Endothelial cell of umbilical vein (primary cell): ENCODE data around the gene KLHDC4. TPM values are rescaled to one million over a fixed set of nuclear protein-coding genes. Genes with fewer than 3 reads are reported as not detected.

ENCODE experiments used
- BruUV-seq: library from RNA; stranded (reverse); fragments of 400-500 nt; replicated peaks from 2 replicates; lab custom pipeline; 2021; lab: Mats Ljungman, UMichigan
- CTCF ChIA-PET: fragments of 300-600, 350-600 bp; sonication (Branson Sonifier 250); formaldehyde crosslinking; loops from one replicate; lab custom pipeline; 2021; ENCODE audit warnings: antibody characterized with exemption, inconsistent platforms; lab: Charles Lee
- POLR2A ChIA-PET: fragments of 300-600, 350-600 bp; sonication (Branson Sonifier 250); formaldehyde crosslinking; loops from one replicate; lab custom pipeline; 2021; ENCODE audit warnings: antibody characterized with exemption, inconsistent platforms; lab: Charles Lee
- DNase-seq: peaks from one replicate; pipeline ENCODE4 v3.0.0-alpha.2; 2011; ENCODE audit warnings: low read depth, low spot score
- FAIRE-seq: peaks from 2 replicates; lab custom pipeline; 2011; peaks lifted over from hg19 to GRCh38; lab: Jason Lieb, UNC
- H2AFZ ChIP-seq: 2 replicates; pipeline ENCODE4 v1.6.0; 2012; ENCODE audit warnings: low read depth, low read length, control low read depth, inconsistent platforms
- H3K27ac ChIP-seq: 2 replicates; pipeline ENCODE4 v1.5.1; 2011; ENCODE audit warnings: low read depth, mild to moderate bottlenecking, control low read depth, low read length, moderate library complexity; ENCODE audit not compliant: insufficient read depth
- H3K27me3 ChIP-seq, 2 experiments: 2 replicates each; pipeline versions ENCODE4 v1.6.0 to v1.6.1; 2011; ENCODE audit warnings: low read length in 2 of 2, mixed read lengths in 1 of 2; ENCODE audit not compliant: control insufficient read depth in 2 of 2, insufficient read depth in 2 of 2
- H3K36me3 ChIP-seq, 2 experiments: 2 replicates in 1 of 2; 3 replicates in 1 of 2; pipeline ENCODE4 v1.5.1; 2011; ENCODE audit warnings: low read length in 2 of 2, mild to moderate bottlenecking in 1 of 2, moderate library complexity in 1 of 2; ENCODE audit not compliant: control insufficient read depth in 2 of 2, insufficient read depth in 2 of 2; ENCODE audit errors: extremely low read depth in 1 of 2
- H3K4me1 ChIP-seq: 3 replicates; pipeline ENCODE4 v1.5.1; 2011; ENCODE audit warnings: mild to moderate bottlenecking, low read length; ENCODE audit not compliant: control insufficient read depth, insufficient read depth; ENCODE audit errors: extremely low read depth
- H3K4me2 ChIP-seq: 2 replicates; pipeline ENCODE4 v1.6.1; 2011; ENCODE audit warnings: low read length, control low read depth, mixed read lengths; ENCODE audit not compliant: insufficient read depth
- H3K4me3 ChIP-seq, 3 experiments: fragments of 200-600 bp in 1 of 3; sonication (generic), shearing (Covaris generic) in 1 of 3; replicated peaks in 1 of 3; 2 replicates each; pipeline ENCODE4 v1.5.1; 2011 to 2016; ENCODE audit warnings: control low read depth in 3 of 3, low read length in 3 of 3, mild to moderate bottlenecking in 2 of 3, inconsistent platforms in 1 of 3, low read depth in 1 of 3, moderate library complexity in 1 of 3; ENCODE audit not compliant: insufficient read depth in 1 of 3
- H3K79me2 ChIP-seq: 2 replicates; pipeline ENCODE4 v1.6.0; 2012; ENCODE audit warnings: low read length, inconsistent platforms; ENCODE audit not compliant: control insufficient read depth, insufficient read depth
- H3K9ac ChIP-seq: replicated peaks from 2 replicates; pipeline ENCODE3; 2011; ENCODE audit warnings: low read length, control low read depth; ENCODE audit not compliant: insufficient read depth; ENCODE audit errors: extremely low read depth
- H3K9me1 ChIP-seq: replicated peaks from 3 replicates; pipeline ENCODE4 v1.6.0; 2011; ENCODE audit warnings: mild to moderate bottlenecking, low read length; ENCODE audit not compliant: control insufficient read depth, insufficient read depth; ENCODE audit errors: extremely low read depth
- H3K9me3 ChIP-seq: replicated peaks from 2 replicates; pipeline ENCODE4 v1.5.1; 2012; ENCODE audit warnings: low read length, inconsistent platforms; ENCODE audit not compliant: control insufficient read depth, insufficient read depth
- H4K20me1 ChIP-seq: replicated peaks from 2 replicates; pipeline ENCODE3; 2011; ENCODE audit warnings: mild to moderate bottlenecking, low read length; ENCODE audit not compliant: control insufficient read depth, insufficient read depth; ENCODE audit errors: extremely low read depth
- CTCF ChIP-seq, 2 donors: IDR thresholded peaks; 1 replicate in 1 of 2; 2 replicates in 1 of 2; pipeline ENCODE4 v1.5.1; 2011; ENCODE audit warnings: low read length in 2 of 2, mild to moderate bottlenecking in 2 of 2, moderate library complexity in 2 of 2, control low read depth in 1 of 2, inconsistent platforms in 1 of 2, low read depth in 1 of 2; ENCODE audit not compliant: insufficient read depth in 1 of 2; ENCODE audit errors: extremely low read depth in 1 of 2
- EZH2 ChIP-seq: IDR thresholded peaks from 2 replicates; pipeline ENCODE4 v1.6.1; 2012; ENCODE audit warnings: borderline replicate concordance, low read depth, mild to moderate bottlenecking, moderate library complexity, low read length, inconsistent platforms; ENCODE audit not compliant: severe bottlenecking
- FOS ChIP-seq: IDR thresholded peaks from 2 replicates; pipeline ENCODE4 v1.6.1; 2011; ENCODE audit warnings: mild to moderate bottlenecking, low read length, moderate library complexity, borderline replicate concordance; ENCODE audit not compliant: insufficient read depth
- GATA2 ChIP-seq: IDR thresholded peaks from 2 replicates; pipeline ENCODE4 v1.7.0; 2011; ENCODE audit warnings: low read depth, mild to moderate bottlenecking, moderate library complexity, mixed read lengths, low read length; ENCODE audit not compliant: insufficient read length, insufficient read depth
- JUN ChIP-seq: IDR thresholded peaks from 2 replicates; pipeline ENCODE4 v1.6.1; 2011; ENCODE audit warnings: borderline replicate concordance, low read depth; ENCODE audit not compliant: insufficient read length, insufficient read depth
- MAX ChIP-seq: IDR thresholded peaks from 2 replicates; pipeline ENCODE4 v1.6.1; 2011; ENCODE audit not compliant: insufficient read depth, insufficient read length
- MYC ChIP-seq: IDR thresholded peaks from one replicate; pipeline ENCODE4 v1.6.1; 2011; ENCODE audit warnings: mild to moderate bottlenecking, low read depth, low read length
- POLR2A ChIP-seq: IDR thresholded peaks from 2 replicates; pipeline ENCODE4 v1.6.1; 2012; ENCODE audit warnings: low read depth, mild to moderate bottlenecking, control low read depth, low read length
- POLR2AphosphoS5 ChIP-seq: IDR thresholded peaks from 2 replicates; pipeline ENCODE4 v1.6.1; 2012; ENCODE audit warnings: low read depth, mild to moderate bottlenecking, control low read depth, low read length, moderate library complexity; ENCODE audit not compliant: insufficient read depth
- dilution Hi-C: fragments of 300-500 bp; cut with MboI; formaldehyde crosslinking; loops from one replicate; pipeline ENCODE4 v1.15.0; 2019; ENCODE audit warnings: low sequenced_read_pairs; ENCODE audit not compliant: extremely low pct_ligation_motif_present
- intact Hi-C: fragments of 100-400 bp; cut with micrococcal nuclease; formaldehyde crosslinking; loops from one replicate; pipeline ENCODE4 v1.10.0; 2022
- polyA plus RNA-seq, 4 experiments: library from polyadenylated mRNA; depleted of rRNA in 3 of 4; stranded (reverse) in 3 of 4; unstranded in 1 of 4; fragments of >200 nt; gene quantifications; 2 replicates each; pipeline versions ENCODE4 v1.2.1 to v1.2.3, GENCODE V29; 2011 to 2012; ENCODE audit warnings: missing spikeins in 1 of 4
- total RNA-seq: library from RNA; stranded (reverse); gene quantifications from 2 replicates; pipeline ENCODE4 v1.2.3, GENCODE V29; 2021

Gene KLHDC4
- total and polyA plus RNA-seq, 2 donors (not counting 3 experiments of a cell fraction or from before 2014, with no cell fraction given), result 24.7 to 46.2 TPM

GRCh38 chr16:87675111-87675719, 90.6 kb downstream of the KLHDC4 start:
- H3K79me2 ChIP-seq, result no peaks in the 10 kb centered on the region
- FAIRE-seq (no peak), DNase-seq (peak; percentile 43)
- dilution Hi-C loops, result no loop called here
- intact Hi-C loops, result no loop called here
- no peak overlapping the region for H3K27ac ChIP-seq
- ChIA-PET CTCF (interaction anchor here (0.6 kb wide), 1 partner anchor 27 kb away, joined by 4 read pairs; no protein-coding TSS in a partner anchor), POLR2A (interaction anchor here (0.6 kb wide), 1 partner anchor 13 kb away, joined by 6 read pairs; no protein-coding TSS in a partner anchor)
- peaks cover 3% of the 10 kb centered on the region for H3K4me1 ChIP-seq
- H2AFZ ChIP-seq, result peak overlapping the region; percentile 51
- no peak overlapping the region for H3K9ac ChIP-seq
- H3K27me3 ChIP-seq, result no peaks in the 10 kb centered on the region
- H3K36me3 ChIP-seq, result no peaks in the 10 kb centered on the region
- H4K20me1 ChIP-seq, result no peaks in the 10 kb centered on the region
- BruUV-seq, result no TSS peak
- TF ChIP-seq POLR2AphosphoS5 (no peak), EZH2 (no peak), POLR2A (no peak), MAX (no peak), CTCF (IDR thresholded peaks at IDR 0.05; ENCODE audit: extremely low read depth in 1 of 2, insufficient read depth in 1 of 2, low read depth in 1 of 2, low read length in 2 of 2) (no peak), MYC (no peak), JUN (no peak), GATA2 (no peak), FOS (no peak)
- no peak overlapping the region for H3K4me3 ChIP-seq
- H3K9me1 ChIP-seq, result no peaks in the 10 kb centered on the region
- no peaks in the 10 kb centered on the region for H3K9me3 ChIP-seq
- no peak overlapping the region for H3K4me2 ChIP-seq
